Ramos (cell line): ENCODE measurements around the gene ADGRD1.
"Not testable (repeated sequence)": the region's sequence is repeated elsewhere in the genome, so short reads cannot be mapped to it uniquely, and the experiment has no call there.

Experiments
- in situ Hi-C: fragments of 300-500 bp; cut with MboI; formaldehyde crosslinking; loops from one replicate; pipeline ENCODE4 v1.14.3; 2022; ENCODE audit warnings: low sequenced_read_pairs; ENCODE audit not compliant: unreplicated experiment

The ADGRD1 gene

GRCh38 chr12:130934753-130935152 is 19.0 kb upstream of the ADGRD1 start:
- in situ Hi-C loops: no loop called here

GRCh38 chr12:130936561-130936960 is 17.1 kb upstream of the ADGRD1 start:
- in situ Hi-C loops: no loop called here

GRCh38 chr12:130937063-130937462 is 16.6 kb upstream of the ADGRD1 start:
- in situ Hi-C loops: no loop called here

- in situ Hi-C loops: not testable (repeated sequence)
Measured at GRCh38 chr12:130937546-130937945, 16.2 kb upstream of the ADGRD1 start.

GRCh38 chr12:130938186-130938585 is 15.5 kb upstream of the ADGRD1 start:
- in situ Hi-C loops: no loop called here

- in situ Hi-C loops: no loop called here
Measured at GRCh38 chr12:130944878-130945277, 8.8 kb upstream of the ADGRD1 start.

GRCh38 chr12:130945786-130946492 is 7.8 kb upstream of the ADGRD1 start:
- in situ Hi-C loops: no loop called here

- in situ Hi-C loops: no loop called here
Measured at GRCh38 chr12:130947028-130947613, 6.6 kb upstream of the ADGRD1 start.

GRCh38 chr12:130948136-130948535 is 5.6 kb upstream of the ADGRD1 start:
- in situ Hi-C loops: no loop called here

- in situ Hi-C loops: no loop called here
Measured at GRCh38 chr12:130948751-130949150, 5.0 kb upstream of the ADGRD1 start.

GRCh38 chr12:130949806-130950205 is 3.9 kb upstream of the ADGRD1 start:
- in situ Hi-C loops: no loop called here

GRCh38 chr12:130951636-130952035 is 2.1 kb upstream of the ADGRD1 start:
- in situ Hi-C loops: no loop called here

- in situ Hi-C loops: no loop called here
Measured at GRCh38 chr12:130952171-130952954, 1.3 kb upstream of the ADGRD1 start.

GRCh38 chr12:130954544-130954831 is 781 bp downstream of the ADGRD1 start:
- in situ Hi-C loops: no loop called here

GRCh38 chr12:130955238-130955816 is 1.6 kb downstream of the ADGRD1 start:
- in situ Hi-C loops: no loop called here

- in situ Hi-C loops: no loop called here
Measured at GRCh38 chr12:130956009-130956408, 2.3 kb downstream of the ADGRD1 start.

GRCh38 chr12:130956456-130957303 is 3.0 kb downstream of the ADGRD1 start:
- in situ Hi-C loops: no loop called here

GRCh38 chr12:130957304-130957621 is 3.6 kb downstream of the ADGRD1 start:
- in situ Hi-C loops: no loop called here

- in situ Hi-C loops: no loop called here
Measured at GRCh38 chr12:130958557-130959140, 4.9 kb downstream of the ADGRD1 start.

GRCh38 chr12:130959632-130960031 is 5.9 kb downstream of the ADGRD1 start:
- in situ Hi-C loops: no loop called here
